Sigmoid colon (tissue), 4 donors: ENCODE measurements around the gene SLC38A3.

Source experiments
- CTCF ChIP-seq, 4 experiments: fragments of 450-650 bp in 3 of 4; fragments of 200-600 bp in 1 of 4; IDR thresholded peaks; one replicate each; pipeline ENCODE4 v1.5.1; 2016 to 2019; ENCODE audit warnings: antibody characterized with exemption in 4 of 4, mild to moderate bottlenecking in 3 of 4, moderate library complexity in 2 of 4
- POLR2AphosphoS5 ChIP-seq, 4 donors: sonication (generic); formaldehyde crosslinking; IDR thresholded peaks; one replicate each; pipeline ENCODE4 v1.6.1; 2017; ENCODE audit warnings: antibody characterized with exemption in 4 of 4

DNA sequence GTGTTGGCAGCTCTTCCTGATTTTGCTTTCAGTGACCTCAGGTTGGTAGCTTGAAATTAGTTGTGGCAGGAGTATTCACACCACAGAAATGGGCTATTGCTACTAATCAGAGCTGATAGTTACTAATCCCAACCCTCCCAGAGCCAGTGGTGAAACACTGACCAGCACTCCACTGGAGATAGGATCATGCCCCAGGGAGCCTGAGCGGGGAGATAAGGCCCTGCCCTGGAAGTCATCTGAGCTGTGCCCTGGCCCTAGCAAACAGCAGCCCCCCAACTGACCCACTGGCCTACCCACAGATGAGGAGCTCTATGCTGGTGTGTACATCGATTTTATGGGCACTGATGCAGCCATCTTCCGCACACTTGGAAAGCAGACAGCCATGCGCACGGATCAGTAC is 23.1 kb upstream of the SLC38A3 start:
- no peak for TF ChIP-seq POLR2AphosphoS5 (IDR thresholded peaks at IDR 0.05)
- TF ChIP-seq CTCF (IDR thresholded peaks at IDR 0.05): no peak
